Measurements from ENCODE around the gene METRNL.

The METRNL gene

GRCh38 chr17:83106913-83107655 is 27.7 kb downstream of the METRNL start:
- no peaks in the 10 kb centered on the region for H3K36me3 ChIP-seq (ENCODE audit: low read depth)
- DNase-seq (ENCODE audit: low spot score) = no peak
- TF ChIP-seq, protein P1, sequence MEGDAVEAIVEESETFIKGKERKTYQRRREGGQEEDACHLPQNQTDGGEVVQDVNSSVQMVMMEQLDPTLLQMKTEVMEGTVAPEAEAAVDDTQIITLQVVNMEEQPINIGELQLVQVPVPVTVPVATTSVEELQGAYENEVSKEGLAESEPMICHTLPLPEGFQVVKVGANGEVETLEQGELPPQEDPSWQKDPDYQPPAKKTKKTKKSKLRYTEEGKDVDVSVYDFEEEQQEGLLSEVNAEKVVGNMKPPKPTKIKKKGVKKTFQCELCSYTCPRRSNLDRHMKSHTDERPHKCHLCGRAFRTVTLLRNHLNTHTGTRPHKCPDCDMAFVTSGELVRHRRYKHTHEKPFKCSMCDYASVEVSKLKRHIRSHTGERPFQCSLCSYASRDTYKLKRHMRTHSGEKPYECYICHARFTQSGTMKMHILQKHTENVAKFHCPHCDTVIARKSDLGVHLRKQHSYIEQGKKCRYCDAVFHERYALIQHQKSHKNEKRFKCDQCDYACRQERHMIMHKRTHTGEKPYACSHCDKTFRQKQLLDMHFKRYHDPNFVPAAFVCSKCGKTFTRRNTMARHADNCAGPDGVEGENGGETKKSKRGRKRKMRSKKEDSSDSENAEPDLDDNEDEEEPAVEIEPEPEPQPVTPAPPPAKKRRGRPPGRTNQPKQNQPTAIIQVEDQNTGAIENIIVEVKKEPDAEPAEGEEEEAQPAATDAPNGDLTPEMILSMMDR (IDR thresholded peaks at IDR 0.05; ENCODE audit: poor library complexity, severe bottlenecking) = no peak
- H3K4me1 ChIP-seq (ENCODE audit: insufficient read depth, poor library complexity, severe bottlenecking) = peaks cover 19% of the 10 kb centered on the region
- peak overlapping the region; percentile 1 for H3K27ac ChIP-seq (ENCODE audit: poor library complexity, severe bottlenecking)
- ATAC-seq (ENCODE audit: low read depth) = no peak
- H3K9me3 ChIP-seq (ENCODE audit: severe bottlenecking) = no peaks in the 10 kb centered on the region
- H3K4me3 ChIP-seq (ENCODE audit: severe bottlenecking) = no peak overlapping the region
- H3K27me3 ChIP-seq (ENCODE audit: insufficient read depth, poor library complexity, severe bottlenecking) = no peaks in the 10 kb centered on the region

GRCh38 chr17:83107656-83108048 is 28.2 kb downstream of the METRNL start:
- Histone ChIP-seq H3K9me3 (ENCODE audit: severe bottlenecking) (no peaks in the 10 kb centered on the region), H3K27me3 (ENCODE audit: insufficient read depth, poor library complexity, severe bottlenecking) (no peaks in the 10 kb centered on the region), H3K36me3 (ENCODE audit: low read depth) (no peaks in the 10 kb centered on the region), H3K27ac (ENCODE audit: poor library complexity, severe bottlenecking) (no peak overlapping the region), H3K4me1 (ENCODE audit: insufficient read depth, poor library complexity, severe bottlenecking) (peaks cover 17% of the 10 kb centered on the region), H3K4me3 (ENCODE audit: severe bottlenecking) (no peak overlapping the region)
- no peak for DNase-seq (ENCODE audit: low spot score)
- TF ChIP-seq, protein P1 (IDR thresholded peaks at IDR 0.05; ENCODE audit: poor library complexity, severe bottlenecking) = no peak
- ATAC-seq (ENCODE audit: low read depth) = no peak

DNA sequence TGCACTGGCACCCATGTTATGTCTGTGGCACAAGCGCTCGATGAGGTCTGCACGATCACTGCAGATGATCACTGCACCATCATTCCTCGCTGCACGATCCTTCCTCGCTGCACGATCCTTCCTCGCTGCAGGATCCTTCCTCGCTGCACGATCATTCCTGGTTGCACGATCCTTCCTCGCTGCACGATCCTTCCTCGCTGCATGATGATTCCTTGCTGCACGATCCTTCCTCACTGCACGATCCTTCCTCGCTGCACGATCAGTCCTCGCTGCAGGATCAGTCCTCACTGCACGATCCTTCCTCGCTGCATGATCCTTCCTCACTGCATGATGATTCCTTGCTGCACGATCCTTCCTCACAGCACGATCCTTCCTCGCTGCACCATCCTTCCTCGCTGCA is 29.3 kb downstream of the METRNL start:
- Histone ChIP-seq H3K4me1 (ENCODE audit: insufficient read depth, poor library complexity, severe bottlenecking) (peaks cover 17% of the 10 kb centered on the region), H3K27me3 (ENCODE audit: insufficient read depth, poor library complexity, severe bottlenecking) (no peaks in the 10 kb centered on the region), H3K4me3 (ENCODE audit: severe bottlenecking) (no peak overlapping the region), H3K9me3 (ENCODE audit: severe bottlenecking) (no peaks in the 10 kb centered on the region), H3K27ac (ENCODE audit: poor library complexity, severe bottlenecking) (no peak overlapping the region), H3K36me3 (ENCODE audit: low read depth) (no peaks in the 10 kb centered on the region)
- TF ChIP-seq, protein P1 (IDR thresholded peaks at IDR 0.05; ENCODE audit: poor library complexity, severe bottlenecking) = no peak
- DNase-seq (ENCODE audit: low spot score) = no peak
- no peak for ATAC-seq (ENCODE audit: low read depth)

- Histone ChIP-seq H3K4me3 (ENCODE audit: severe bottlenecking) (no peak overlapping the region), H3K9me3 (ENCODE audit: severe bottlenecking) (no peaks in the 10 kb centered on the region), H3K27ac (ENCODE audit: poor library complexity, severe bottlenecking) (peak overlapping the region; percentile 88), H3K4me1 (ENCODE audit: insufficient read depth, poor library complexity, severe bottlenecking) (peaks cover 17% of the 10 kb centered on the region), H3K36me3 (ENCODE audit: low read depth) (no peaks in the 10 kb centered on the region), H3K27me3 (ENCODE audit: insufficient read depth, poor library complexity, severe bottlenecking) (no peaks in the 10 kb centered on the region)
- no peak for ATAC-seq (ENCODE audit: low read depth)
- TF ChIP-seq, protein P1 (IDR thresholded peaks at IDR 0.05; ENCODE audit: poor library complexity, severe bottlenecking) = no peak
- DNase-seq (ENCODE audit: low spot score) = no peak
Observed at GRCh38 chr17:83109386-83109785, 30.0 kb downstream of the METRNL start.

All from RWPE2 (cell line).